ENCODE measurements around the gene GNAO1.

The GNAO1 gene

GRCh38 chr16:56294579-56294978 is 103.3 kb downstream of the GNAO1 start:
- DNase-seq, result no peak

- DNase-seq, result no peak
Observed at GRCh38 chr16:56295059-56295665, 103.9 kb downstream of the GNAO1 start.

- DNase-seq, result no peak
Observed at GRCh38 chr16:56295739-56296527, 104.6 kb downstream of the GNAO1 start.

- no peak for DNase-seq
Observed at GRCh38 chr16:56297684-56298083, 106.4 kb downstream of the GNAO1 start.

GRCh38 chr16:56298116-56298515 is 106.8 kb downstream of the GNAO1 start:
- no peak for DNase-seq

- DNase-seq, result no peak
Observed at GRCh38 chr16:56298948-56299596, 107.8 kb downstream of the GNAO1 start.

GRCh38 chr16:56300242-56300623 is 108.9 kb downstream of the GNAO1 start:
- no peak for DNase-seq

- no peak for DNase-seq
Observed at GRCh38 chr16:56300891-56301850, 109.9 kb downstream of the GNAO1 start.

- DNase-seq, result no peak
Observed at GRCh38 chr16:56302506-56302905, 111.2 kb downstream of the GNAO1 start.

- DNase-seq, result no peak
Observed at GRCh38 chr16:56303066-56303715, 111.9 kb downstream of the GNAO1 start.

GRCh38 chr16:56303880-56304279 is 112.6 kb downstream of the GNAO1 start:
- no peak for DNase-seq

GRCh38 chr16:56305956-56306565 is 114.8 kb downstream of the GNAO1 start:
- no peak for DNase-seq

- DNase-seq, result no peak
Observed at GRCh38 chr16:56306690-56307533, 115.6 kb downstream of the GNAO1 start.

- DNase-seq, result no peak
Observed at GRCh38 chr16:56307534-56307873, 116.2 kb downstream of the GNAO1 start.

- DNase-seq, result no peak
Observed at GRCh38 chr16:56309008-56309407, 117.7 kb downstream of the GNAO1 start.

GRCh38 chr16:56310690-56311089 is 119.4 kb downstream of the GNAO1 start:
- DNase-seq, result no peak

- peak; percentile 6 for DNase-seq
Observed at GRCh38 chr16:56311208-56312027, 120.1 kb downstream of the GNAO1 start.

- no peak for DNase-seq
Observed at GRCh38 chr16:56312028-56312300, 120.7 kb downstream of the GNAO1 start.

- no peak for DNase-seq
Observed at GRCh38 chr16:56312556-56312955, 121.3 kb downstream of the GNAO1 start.

GRCh38 chr16:56314244-56314850 is 123.1 kb downstream of the GNAO1 start:
- DNase-seq, result no peak
